NCI-H1417 (cell line): ENCODE measurements around the gene BLOC1S5.
"Not testable (repeated sequence)": the region's sequence is repeated elsewhere in the genome, so short reads cannot be mapped to it uniquely, and the experiment has no call there.

Experiments
- DNase-seq, 3 experiments: peaks; one replicate each; lab custom pipeline; 2025; lab: John Stamatoyannopoulos, UW

Gene BLOC1S5

DNA sequence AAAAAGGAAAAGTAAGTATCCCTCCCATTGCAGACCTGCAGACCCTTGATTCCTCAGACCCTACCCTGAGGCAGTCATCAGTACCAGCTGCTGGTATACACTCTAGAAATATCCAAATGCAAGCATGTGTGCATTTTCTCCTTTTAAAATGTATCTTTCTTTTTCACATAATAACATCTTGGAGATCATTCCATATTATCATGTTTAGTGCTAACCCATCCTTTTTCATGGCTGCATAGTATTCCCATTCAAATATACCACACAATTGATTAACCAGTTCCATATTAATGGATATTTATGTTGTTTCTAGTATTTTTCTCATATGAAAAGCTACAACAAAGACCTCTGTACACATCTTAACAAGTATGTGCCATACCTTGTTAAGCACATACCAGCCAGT is 70.8 kb downstream of the BLOC1S5 start:
- no peak for DNase-seq

DNA sequence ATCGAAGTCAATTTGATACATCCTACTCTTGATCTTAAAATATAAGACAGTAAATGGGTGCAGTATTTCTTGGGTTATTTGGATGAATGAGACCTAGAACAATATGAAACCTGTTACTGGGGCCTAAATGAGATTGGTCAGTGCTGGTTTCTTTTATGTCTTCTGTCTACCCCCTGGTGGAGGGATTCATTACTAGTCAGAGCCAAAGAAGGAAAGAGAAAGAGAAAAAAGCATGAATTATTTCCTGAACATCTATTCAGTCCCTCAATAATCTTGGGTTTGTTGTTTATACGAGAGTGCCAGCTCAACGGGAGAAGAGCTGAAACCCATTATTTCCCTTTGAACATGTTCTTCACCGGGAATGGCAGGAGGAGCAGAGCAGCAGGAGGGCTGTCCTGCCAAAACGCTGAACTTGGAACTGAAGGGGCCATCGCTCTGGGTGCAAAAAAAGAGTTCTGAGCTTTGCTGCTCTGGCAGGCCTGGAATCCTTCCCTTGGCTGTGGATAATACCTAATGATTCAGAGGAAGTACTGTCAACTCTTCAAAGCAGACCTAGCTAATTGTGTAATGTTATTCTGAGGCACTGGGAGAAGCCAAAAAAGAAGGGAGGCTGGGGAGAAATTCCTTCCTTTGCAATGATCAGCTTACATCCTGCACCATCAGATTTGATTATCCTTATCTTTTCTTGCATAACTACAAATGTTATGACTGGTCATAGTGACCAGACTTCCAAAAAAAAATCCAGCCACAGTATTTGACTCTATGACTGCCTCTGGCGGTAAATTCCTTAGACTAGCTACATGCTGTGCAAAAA is 72.0 kb downstream of the BLOC1S5 start:
- peak in 2 of 3 experiments; percentile 5 to 46 for DNase-seq

DNA sequence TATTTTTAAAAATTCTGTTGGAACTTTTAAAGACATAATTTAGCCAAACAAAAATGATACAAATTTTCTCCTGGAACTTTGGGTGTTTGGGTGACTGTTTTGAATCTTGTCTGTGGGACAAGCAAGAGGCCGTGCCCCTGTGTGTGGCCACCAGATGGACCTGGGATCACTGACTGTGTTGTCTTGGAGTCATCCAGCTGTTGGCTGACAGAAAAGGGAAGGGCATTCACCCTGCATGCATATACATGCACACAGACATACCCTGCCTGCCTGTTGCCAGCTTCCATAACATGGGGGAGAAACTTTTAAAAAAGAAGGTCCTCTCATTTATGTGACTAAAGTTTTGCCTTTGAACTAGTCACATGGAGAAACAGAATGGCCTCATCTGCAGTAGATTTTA is 72.7 kb downstream of the BLOC1S5 start:
- DNase-seq = no peak

DNA sequence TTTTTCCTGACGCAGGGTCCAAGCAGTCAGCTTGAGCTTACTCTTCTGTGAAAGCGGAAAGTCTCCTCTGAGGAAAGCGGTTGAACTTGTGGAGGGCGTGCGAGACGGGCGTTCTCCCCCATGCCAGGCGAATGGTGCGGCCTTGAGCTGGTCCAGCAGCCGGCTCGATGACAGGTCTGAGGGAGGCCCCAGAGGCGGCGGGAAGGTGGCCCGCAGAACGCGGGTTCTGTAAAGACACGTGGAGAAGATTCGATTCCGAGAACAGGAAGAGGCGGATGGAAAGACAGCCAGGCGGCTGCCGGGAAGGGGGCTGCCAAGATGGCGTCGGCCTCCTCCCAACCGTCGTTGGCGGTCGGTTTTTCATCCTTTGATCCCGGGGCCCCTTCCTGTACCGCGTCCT is 78.0 kb downstream of the BLOC1S5 start:
- DNase-seq = no peak

DNA sequence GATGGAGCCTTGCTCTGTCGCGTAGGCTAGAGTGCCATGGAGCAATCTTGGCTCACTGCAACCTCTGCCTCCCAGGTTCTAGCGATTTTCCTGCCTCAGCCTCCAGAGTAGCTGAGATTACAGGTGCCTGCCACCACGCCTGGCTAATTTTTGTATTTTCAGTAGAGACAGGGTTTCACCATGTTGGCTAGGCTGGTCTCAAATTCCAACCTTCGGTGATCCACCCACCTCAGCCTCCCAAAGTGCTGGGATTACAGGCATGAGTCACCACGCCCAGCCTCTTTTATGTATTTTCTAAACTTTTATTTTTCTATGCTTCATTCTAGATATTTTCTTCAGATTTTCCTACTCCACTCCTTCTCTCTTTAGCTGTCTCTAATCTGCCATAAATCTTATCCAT is 80.2 kb downstream of the BLOC1S5 start:
- not testable (repeated sequence) for DNase-seq

DNA sequence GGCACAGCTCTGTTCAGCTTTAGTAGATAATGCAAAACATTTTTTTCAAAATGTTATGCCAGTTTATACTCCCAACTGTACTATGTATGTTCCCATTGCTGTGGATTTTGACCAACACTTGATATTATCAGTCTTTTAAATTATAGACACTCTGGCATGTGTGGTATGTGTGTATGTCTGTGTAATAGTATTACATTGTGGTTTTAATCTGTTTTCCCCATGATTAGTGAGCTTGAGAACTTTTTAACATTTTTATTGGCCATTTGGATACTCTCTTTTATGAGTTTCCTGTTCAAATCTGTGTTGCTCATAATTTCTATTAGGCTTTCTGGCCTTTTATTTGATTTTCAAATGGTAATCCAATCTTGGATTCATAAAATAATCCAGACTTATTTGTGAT is 84.4 kb downstream of the BLOC1S5 start:
- no peak for DNase-seq

DNA sequence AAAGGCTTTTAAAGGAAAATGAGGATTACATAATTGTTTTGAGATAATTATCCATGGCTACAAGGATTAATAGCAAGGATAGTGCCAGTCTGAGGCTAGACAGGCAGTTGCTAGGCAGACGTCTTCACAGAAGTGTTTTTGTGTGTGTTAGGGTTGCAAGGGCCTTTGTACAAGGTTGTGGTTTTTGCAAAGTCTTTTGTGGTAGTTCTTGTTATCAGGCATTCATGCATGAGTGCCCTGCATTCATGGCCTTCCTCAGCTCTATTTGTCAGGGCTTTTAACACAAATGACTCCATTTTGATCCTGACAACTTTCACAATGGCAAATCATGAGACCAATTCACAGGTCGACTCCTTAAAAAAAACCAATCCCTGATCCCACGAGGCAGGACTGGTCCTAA is 85.5 kb downstream of the BLOC1S5 start:
- DNase-seq = peak in 1 of 3 experiments; percentile 51

DNA sequence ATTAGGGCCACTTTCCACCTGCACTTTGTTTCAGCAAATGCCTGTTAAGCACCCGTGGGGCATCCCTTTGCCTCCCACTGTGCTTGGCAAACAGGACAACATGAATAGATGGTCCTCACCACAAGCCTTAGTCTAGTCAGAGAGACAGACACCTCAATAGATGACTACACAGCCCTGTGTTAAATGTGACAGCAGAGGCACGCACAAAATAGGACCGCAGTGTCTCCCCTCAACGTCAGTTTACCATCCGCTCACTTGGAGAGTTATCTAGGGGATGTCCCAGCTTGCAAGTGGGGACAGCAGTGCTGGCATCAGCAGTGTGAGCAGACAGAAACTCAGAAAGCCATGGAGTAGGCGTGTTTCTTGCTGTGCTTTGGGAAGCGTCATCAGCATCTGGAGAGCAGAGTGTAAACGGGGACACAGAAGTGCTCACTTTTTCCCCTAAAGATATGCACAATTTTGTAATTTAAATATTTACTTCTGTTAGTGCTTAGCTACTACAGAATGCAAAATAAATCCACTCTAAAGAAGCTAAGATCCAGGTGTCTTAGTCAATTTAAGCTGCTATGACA is 87.6 kb downstream of the BLOC1S5 start:
- DNase-seq = peak in 2 of 3 experiments; percentile 42 to 79

DNA sequence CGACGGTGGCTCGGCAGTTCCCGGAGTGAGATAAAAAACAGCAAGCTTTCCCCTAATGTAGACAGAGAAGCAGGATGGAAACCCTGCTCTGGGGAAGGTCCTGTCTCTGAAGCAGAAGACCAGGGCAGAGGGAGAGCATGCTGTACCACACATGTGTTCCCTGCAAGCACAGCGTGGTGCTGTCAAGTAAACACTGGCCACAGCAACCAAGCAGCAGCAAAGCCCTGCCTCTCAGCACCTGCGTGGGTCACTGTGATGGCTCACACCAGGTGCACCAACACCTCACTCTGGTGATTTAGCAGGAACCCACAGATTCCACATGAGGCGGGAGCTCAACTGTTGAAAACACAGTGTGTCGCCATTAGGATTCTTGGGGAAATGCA is 88.4 kb downstream of the BLOC1S5 start:
- peak in 2 of 3 experiments; percentile 38 to 57 for DNase-seq

DNA sequence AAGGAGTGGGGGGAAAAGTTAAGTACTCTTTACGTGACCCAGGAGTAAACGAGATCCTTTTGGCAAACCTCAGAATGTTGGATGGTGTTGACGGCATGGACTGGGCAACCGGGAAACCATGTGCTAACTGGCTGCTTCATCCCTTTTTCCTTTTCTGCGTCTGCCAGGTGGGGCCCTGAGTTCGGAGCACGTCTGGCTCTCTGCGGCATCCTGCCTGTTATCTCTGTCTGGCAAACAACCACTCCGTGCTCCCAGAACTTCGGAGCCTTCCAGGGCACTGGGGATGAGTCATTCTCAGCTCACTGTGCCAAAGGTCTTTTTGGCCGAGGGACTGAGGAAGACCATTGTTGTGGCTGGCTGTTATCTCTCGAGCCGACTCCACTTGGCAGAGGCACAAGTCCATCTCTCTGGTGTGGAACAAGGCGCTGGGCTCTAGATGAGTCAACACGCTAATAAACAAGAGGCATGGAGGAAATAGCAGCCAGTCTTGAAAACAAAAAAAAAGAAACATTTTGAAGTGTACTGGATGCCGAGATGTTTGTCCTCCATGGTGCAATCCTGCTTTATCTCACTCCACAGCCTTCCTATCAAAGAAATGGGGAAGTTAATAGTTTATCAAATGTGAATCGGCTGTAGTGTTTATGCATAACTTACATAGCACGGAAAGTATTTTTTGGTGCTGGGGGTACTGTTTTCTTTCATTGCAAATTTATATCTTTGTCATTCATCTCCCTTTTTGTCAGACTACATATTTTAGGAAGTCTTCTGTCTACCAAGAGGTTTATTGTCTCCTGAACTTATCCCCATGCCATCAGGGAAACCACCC is 89.0 kb downstream of the BLOC1S5 start:
- DNase-seq = peak in 1 of 3 experiments; percentile 32

DNA sequence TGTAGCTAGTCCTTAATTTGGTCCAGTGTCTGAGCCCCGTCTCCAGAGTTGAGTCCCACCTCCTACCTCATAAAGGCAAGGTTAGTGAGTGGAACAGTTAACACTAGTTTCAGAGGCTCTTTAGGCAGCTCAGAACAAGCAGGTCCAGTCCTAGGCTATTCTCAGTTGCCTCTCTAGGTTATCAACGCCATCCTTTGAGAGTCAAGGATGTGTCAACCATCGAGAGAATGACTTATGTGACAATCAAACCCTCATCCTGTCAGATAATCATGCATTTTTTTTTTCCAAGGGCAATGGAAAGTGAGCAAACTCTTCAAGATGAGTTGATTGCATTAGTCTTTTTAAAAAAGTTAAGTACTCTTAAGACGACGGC is 89.6 kb downstream of the BLOC1S5 start:
- no peak for DNase-seq

DNA sequence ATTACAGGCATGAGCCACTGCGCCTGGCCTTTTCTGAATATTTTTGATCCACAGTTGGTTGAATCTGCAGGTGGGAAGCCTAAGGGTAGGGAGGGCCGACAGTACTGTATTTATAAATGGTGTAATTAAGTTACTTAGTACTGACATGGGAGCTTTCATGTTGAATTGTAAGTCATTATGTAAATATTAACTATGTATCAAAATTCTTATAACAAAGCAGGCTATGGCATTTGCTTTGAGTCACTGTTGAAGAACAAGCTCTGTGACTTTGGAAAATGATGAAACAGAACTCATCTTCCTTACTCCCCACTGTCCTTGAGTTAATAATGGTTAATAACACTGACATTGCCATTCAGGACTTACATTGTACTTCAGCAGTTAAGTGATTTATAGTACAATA is 90.6 kb downstream of the BLOC1S5 start:
- DNase-seq = peak in 1 of 3 experiments; percentile 57

DNA sequence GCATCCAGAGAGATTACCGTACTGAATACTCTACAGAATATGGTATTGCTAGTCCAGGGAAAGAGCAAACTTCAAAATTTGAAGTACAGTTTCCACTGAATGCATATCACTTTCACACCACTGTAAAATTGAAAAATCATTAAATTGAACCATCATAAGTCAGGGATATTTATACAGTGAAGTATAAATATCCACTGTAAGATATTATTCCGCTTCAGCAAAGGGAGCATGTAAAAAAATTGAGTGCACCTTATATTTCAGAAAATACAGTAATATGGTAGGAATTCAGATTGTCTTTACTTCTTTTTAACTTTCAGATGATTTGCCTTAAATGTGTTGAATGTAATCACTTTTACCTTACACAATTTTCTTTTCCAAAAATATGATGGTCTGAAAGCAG is 92.7 kb downstream of the BLOC1S5 start:
- no peak for DNase-seq

DNA sequence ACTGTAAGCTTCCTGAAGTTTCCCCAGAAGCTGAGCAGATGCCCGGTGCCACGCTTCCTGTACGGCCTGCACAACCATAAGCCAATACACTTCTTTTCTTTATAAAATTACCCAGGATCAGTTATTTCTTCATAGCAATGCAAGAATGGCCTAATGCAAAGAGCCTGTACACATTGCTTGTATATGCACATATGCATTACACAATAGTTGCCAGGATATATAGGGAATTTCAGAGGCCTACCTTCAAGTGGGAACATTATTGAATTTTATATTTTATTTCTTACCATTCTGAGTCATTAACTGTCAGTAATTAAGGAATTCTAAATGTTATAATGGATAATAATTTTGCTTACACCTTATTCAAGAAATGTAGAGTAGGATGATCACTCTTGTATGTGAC is 93.6 kb downstream of the BLOC1S5 start:
- DNase-seq = no peak
